NCI-H2227 (cell line): Measurements from ENCODE around the gene PRR7.

Source experiments
- DNase-seq: peaks from one replicate; lab custom pipeline; 2025; ENCODE audit not compliant: unreplicated experiment; lab: John Stamatoyannopoulos, UW

PRR7 gene

GRCh38 chr5:177421062-177421798 lies 25.4 kb upstream of the PRR7 start:
- DNase-seq = peak; percentile 10

DNA sequence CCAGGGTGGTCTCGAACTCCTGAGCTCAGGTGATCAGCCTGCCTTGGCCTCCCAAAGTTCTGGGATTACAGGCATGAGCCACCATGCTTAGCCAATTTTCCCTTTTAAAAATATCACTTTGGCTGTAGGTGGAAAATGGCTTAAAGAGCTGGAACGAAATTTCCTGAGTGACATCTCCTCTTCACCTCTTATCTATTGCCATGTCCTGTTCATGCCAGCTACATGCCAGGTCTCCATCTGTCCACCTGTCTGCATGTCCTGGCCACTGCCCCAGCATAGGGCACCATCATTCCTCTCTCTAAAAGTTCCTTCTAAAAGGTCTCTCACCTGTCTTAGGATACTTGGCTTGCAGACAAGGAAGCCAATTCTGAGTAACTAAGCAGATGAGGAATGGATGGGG lies 22.9 kb upstream of the PRR7 start:
- no peak for DNase-seq

DNA sequence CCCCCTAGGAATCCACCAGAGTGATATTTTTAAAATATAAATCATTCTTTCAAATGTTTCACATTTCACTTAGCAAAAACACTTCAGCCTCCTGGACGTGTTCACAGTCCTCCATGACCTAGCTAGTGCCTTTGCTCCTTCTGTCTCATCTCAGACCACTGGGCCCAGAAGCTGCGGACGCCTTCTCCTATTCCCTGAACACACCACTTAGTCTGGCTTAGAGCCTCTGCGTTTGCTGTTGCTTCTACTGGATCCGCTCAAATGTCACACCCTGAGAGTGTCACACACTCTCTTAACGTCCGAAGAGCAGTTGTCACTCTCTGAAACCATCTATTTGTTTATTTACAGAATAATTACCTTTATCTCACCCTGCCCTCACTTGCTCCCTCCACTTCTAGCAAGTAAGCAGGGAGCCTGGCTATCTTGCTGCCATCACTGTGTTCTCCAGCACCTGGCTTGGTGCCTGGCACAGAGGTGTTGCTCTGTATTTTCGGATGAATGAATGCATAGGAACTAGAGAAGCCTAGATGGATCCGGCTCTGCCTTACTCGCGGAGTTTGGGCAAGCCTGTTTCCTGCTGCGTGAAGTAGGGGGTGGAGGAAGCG lies 21.3 kb upstream of the PRR7 start:
- DNase-seq = no peak

DNA sequence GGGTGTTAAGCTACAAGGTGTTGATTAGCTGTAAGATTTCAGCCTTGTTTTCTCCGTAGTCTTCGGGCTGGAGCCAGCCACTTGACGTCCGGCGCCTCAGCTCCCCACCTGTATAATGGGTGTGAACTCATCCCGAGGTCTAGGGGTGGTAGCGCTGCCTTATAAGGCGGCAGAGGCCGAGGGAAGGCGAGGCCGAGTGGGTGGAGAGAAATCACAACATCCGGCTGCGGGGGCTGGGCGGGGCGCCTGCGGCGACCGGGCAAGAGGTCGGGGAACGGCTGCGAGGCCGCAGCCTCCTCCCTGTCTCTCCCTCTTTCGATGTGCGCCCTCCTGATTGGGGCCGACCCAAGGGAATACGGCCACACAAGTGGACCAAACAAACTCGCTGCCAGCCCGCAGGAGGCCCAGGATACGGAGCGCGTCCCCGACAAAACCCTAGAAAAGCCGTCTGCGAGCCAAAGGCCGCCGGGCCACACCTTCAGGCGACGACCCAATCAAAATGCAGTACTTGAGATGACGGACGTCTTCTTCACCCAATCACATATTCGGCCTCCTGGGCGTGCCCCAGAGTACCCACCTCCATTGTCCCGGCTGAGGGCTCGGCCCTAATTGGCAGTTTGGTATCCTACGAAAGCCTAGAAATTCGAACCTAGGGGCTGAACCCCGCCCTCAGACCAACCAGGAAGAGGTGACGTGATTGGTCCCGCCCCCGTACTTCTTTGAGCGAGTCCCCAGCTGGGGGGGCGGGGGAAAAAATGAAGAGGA lies 20.6 kb upstream of the PRR7 start:
- DNase-seq = peak; percentile 99

- peak; percentile 58 for DNase-seq
These were observed 19.9 kb upstream of the PRR7 start, which contains the start of gene GRK6 for GRCh38 chr5:177426566-177427210. GRK6 (plus strand) TSS chr5:177426676; CDS start chr5:177426846, 170 bp downstream.

GRCh38 chr5:177427211-177427822 lies 19.3 kb upstream of the PRR7 start:
- DNase-seq = no peak

GRCh38 chr5:177427919-177428573 lies 18.6 kb upstream of the PRR7 start:
- DNase-seq = no peak

DNA sequence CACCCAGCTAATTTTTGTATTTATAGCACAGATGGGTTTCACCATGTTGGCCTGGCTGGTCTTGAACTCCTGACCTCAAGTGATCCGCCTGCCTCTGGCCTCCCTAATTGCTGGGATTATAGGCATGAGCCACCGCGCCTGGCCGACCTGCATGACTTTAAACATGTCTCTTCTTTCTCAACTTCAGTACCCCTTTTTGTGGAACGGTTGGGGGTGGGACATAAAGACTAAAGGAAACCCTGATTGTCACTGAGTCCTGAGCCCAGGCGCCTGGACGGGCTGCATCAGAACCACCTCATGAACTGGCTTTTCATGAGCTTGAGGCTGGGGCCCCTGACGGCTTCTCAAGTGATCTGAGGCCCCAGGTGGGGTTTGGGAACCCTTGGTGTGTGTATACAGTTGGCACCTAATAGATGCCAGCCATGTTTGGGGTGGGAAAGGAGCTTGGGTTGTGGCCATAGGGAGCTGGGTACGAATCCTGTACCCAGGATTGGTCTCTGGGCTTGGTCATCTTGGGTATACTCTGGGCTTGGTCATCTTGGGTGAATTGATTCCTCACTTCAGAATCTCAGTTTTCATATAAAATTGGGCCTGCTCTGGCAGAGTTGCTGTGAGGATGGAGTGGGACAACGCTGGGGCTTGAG lies 17.9 kb upstream of the PRR7 start:
- DNase-seq = no peak

DNA sequence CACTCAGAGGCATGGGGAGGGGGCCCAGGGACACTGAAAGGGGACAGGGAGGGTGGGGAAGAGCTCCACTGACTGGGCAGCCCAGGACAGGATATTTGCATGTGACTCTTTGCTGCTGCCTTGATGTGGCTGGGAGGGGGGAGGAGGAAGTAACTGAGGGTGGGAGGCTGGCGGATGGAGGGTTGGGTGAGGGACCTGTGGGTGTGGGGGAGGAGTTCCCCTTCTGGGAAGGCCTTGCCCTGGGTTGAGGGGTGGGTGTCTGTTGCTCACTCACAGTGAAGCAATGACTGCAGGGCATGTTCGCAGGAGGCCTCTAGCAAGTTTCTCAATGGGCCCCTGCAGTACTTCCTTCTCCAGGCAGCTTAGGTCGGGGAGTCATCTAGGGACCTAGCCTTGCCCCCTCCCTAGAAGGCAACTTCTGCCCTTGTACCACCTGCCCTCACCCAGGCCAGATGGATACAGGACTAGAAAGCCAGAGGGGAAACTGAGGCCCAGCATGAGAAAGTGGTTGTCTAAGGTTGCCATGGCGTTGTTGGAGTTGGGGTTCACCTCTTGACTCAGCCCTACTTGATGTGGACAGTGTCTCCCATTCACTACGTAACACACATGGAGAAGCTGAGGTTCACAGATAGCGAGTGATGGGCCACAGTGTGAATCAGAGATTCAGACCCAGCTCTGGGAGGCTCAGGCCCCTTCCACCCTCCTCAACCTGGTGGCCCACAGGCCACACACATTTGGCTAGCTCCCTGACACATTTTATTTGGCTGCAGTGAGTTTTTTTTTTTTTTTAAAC lies 17.2 kb upstream of the PRR7 start:
- no peak for DNase-seq

GRCh38 chr5:177430140-177430951 lies 16.3 kb upstream of the PRR7 start:
- no peak for DNase-seq

DNA sequence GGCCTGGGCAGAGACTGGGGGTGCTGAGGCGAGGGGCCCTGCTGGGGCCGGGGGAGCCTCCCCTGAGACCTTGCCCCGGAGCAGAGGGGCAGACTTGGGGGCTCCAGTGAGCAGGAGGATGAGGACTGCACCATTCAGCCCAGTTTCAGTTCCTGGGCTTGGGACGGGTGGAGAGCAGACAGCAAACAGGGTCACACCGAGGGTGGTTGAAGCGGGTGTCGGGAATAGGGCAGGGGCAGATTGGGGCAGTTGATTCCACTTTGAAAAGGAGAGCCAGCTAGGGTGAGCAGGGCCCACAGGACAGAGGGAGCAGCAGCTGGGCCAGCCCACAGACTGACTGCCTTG lies 15.7 kb upstream of the PRR7 start:
- DNase-seq = no peak

- no peak for DNase-seq
These were observed 15.1 kb upstream of the PRR7 start for GRCh38 chr5:177431317-177432142.

DNA sequence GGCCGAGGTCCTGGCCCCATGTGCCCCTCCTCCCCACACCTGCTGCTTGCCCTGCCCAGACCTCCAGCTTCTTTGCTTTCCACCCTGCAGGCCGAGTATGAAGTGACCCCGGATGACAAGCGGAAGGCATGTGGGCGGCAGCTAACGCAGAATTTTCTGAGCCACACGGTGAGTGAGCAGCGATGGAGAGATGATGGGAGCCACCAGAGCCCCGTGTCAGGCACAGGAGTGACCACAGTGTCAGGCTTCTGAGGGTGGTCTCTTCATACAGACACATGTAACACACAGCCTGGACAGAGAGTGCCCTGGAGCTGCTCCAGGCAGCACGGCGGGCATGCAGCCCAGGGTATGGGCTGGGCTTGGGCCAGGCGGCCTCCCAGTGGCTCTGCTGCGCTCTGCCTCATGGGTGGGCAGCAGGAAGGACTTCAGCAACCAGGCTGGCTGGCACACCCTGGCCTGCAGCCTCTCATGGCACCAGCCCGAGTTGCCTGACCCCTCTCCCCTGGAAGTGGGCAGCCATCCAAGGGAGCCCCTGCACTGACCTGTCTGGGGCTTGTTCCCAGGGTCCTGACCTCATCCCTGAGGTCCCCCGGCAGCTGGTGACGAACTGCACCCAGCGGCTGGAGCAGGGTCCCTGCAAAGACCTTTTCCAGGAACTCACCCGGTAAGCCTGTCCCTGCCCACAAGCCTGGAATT lies 14.3 kb upstream of the PRR7 start:
- DNase-seq = no peak

- no peak for DNase-seq
These were observed 13.6 kb upstream of the PRR7 start for GRCh38 chr5:177432839-177433657.

DNA sequence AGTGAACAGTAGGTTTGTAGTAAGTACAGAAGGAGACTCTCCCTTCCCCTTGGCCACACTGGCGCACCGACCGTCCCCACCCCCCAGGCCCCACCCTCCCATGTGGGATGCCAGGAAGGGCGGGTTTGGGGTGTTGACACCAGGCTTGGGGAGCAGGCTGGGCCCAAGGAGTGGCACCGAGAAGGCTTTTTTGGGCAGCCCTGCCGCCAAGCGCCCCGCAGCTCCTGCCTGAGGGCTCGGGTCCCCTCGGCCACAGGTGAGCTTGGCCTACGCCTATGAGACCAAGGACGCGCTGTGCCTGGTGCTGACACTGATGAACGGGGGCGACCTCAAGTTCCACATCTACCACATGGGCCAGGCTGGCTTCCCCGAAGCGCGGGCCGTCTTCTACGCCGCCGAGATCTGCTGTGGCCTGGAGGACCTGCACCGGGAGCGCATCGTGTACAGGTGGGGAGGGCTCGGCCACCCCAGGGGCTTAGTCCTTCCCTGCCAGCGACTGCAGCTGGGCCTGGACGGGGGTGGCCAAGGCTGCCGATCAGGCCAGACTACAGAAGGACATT lies 12.9 kb upstream of the PRR7 start:
- DNase-seq = no peak

DNA sequence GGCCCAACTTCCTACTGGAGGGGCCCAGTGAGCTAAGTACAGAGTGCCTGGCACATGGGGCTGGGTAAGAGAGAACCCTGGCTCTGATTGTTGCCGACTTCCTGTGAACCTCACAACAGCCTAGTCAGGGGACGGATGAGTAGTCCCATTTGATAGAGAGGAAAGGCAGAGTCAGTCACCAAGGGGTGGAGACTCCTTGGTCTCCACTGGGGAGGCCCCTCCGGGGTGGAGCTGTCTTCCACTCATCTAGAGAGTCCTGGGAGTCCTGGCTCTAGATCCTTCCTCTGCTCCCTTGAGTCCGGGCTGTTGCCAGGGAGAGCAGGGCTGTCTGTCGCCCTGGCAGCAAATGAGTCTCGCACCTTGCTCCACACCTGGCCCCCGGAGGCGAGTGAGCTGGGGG lies 12.2 kb upstream of the PRR7 start:
- DNase-seq = no peak
